Activated effector memory CD4-positive, alpha-beta T cell treated with Interleukin-2 at 50 U/mL for 16 hours (primary cell): Measurements from ENCODE around the gene RPUSD2.
"Not testable (repeated sequence)": the region's sequence is repeated elsewhere in the genome, so short reads cannot be mapped to it uniquely, and the experiment has no call there.

Experiments used
- DNase-seq: peaks from one replicate; pipeline ENCODE4 v3.0.0-alpha.2; 2020

Gene RPUSD2

GRCh38 chr15:40565333-40566238, 3.5 kb upstream of the RPUSD2 start:
- no peak for DNase-seq

GRCh38 chr15:40567111-40567510, 2.0 kb upstream of the RPUSD2 start:
- no peak for DNase-seq

- DNase-seq, result no peak
These were observed 6.0 kb downstream of the RPUSD2 start for GRCh38 chr15:40575113-40575512.

- DNase-seq, result not testable (repeated sequence)
These were observed 7.8 kb downstream of the RPUSD2 start for GRCh38 chr15:40576914-40577313.

- no peak for DNase-seq
These were observed 9.8 kb downstream of the RPUSD2 start for GRCh38 chr15:40578892-40579291.

GRCh38 chr15:40581796-40582195, 12.7 kb downstream of the RPUSD2 start:
- not testable (repeated sequence) for DNase-seq

GRCh38 chr15:40582726-40583246, 13.7 kb downstream of the RPUSD2 start:
- DNase-seq, result no peak

GRCh38 chr15:40584191-40584590, 15.1 kb downstream of the RPUSD2 start:
- no peak for DNase-seq

- no peak for DNase-seq
These were observed 21.6 kb downstream of the RPUSD2 start for GRCh38 chr15:40590667-40591050.

- no peak for DNase-seq
These were observed 22.3 kb downstream of the RPUSD2 start for GRCh38 chr15:40591389-40591788.

- no peak for DNase-seq
These were observed 24.1 kb downstream of the RPUSD2 start for GRCh38 chr15:40593165-40593564.

GRCh38 chr15:40593588-40594428, 24.7 kb downstream of the RPUSD2 start, which contains the start of gene KNL1:
TSS of gene KNL1 (plus strand) at chr15:40594249. CDS start at chr15:40602932, 8,683 bp downstream.
- peak; percentile 81 for DNase-seq

GRCh38 chr15:40594429-40594836, 25.3 kb downstream of the RPUSD2 start:
- DNase-seq, result no peak

- no peak for DNase-seq
These were observed 26.1 kb downstream of the RPUSD2 start for GRCh38 chr15:40595219-40595618.

- no peak for DNase-seq
These were observed 26.7 kb downstream of the RPUSD2 start for GRCh38 chr15:40595773-40596172.

- DNase-seq, result no peak
These were observed 27.9 kb downstream of the RPUSD2 start for GRCh38 chr15:40597024-40597423.

GRCh38 chr15:40598126-40598525, 29.0 kb downstream of the RPUSD2 start:
- no peak for DNase-seq

- no peak for DNase-seq
These were observed 29.6 kb downstream of the RPUSD2 start for GRCh38 chr15:40598672-40599071.

- DNase-seq, result no peak
These were observed 31.9 kb downstream of the RPUSD2 start for GRCh38 chr15:40600956-40601355.

- DNase-seq, result no peak
These were observed 34.8 kb downstream of the RPUSD2 start for GRCh38 chr15:40603935-40604334.

GRCh38 chr15:40613080-40613479, 44.0 kb downstream of the RPUSD2 start:
- no peak for DNase-seq

GRCh38 chr15:40618023-40618422, 48.9 kb downstream of the RPUSD2 start:
- no peak for DNase-seq

GRCh38 chr15:40618906-40619305, 49.8 kb downstream of the RPUSD2 start:
- DNase-seq, result no peak
